Activated CD8-positive, alpha-beta memory T cell treated with anti-CD3 and anti-CD28 coated beads, Interleukin-2, amount 10 ng/mL, durations not matched to agents 7 days and 5 days (primary cell): ENCODE data around the gene AHR. TPM values are rescaled to one million over a fixed set of nuclear protein-coding genes. Genes with fewer than 3 reads are reported as not detected.
"Not testable (repeated sequence)": the region's sequence is repeated elsewhere in the genome, so short reads cannot be mapped to it uniquely, and the experiment has no call there.

Source experiments
- ATAC-seq: fragments of 150-1000 bp; cut with Tn5 transposase; one replicate; pipeline ENCODE4 v1.10.0; 2021; ENCODE audit warnings: moderate library complexity
- CTCF ChIA-PET: fragments of 350-600 bp; sonication (Branson Sonifier 250); formaldehyde crosslinking; loops from one replicate; lab custom pipeline; 2021; ENCODE audit warnings: antibody characterized with exemption; lab: Charles Lee
- DNase-seq: peaks from one replicate; pipeline ENCODE4 v3.0.0-alpha.2; 2020
- H3K27ac Mint-ChIP-seq: one replicate; pipeline ENCODE4 v1.8.0; 2021; ENCODE audit warnings: mild to moderate bottlenecking, mixed read lengths
- H3K27me3 Mint-ChIP-seq: one replicate; pipeline ENCODE4 v1.8.0; 2021; ENCODE audit warnings: mixed read lengths
- H3K36me3 Mint-ChIP-seq: one replicate; pipeline ENCODE4 v1.8.0; 2021; ENCODE audit warnings: mild to moderate bottlenecking, mixed read lengths
- H3K4me1 Mint-ChIP-seq: one replicate; pipeline ENCODE4 v1.8.0; 2021; ENCODE audit warnings: mixed read lengths
- H3K4me3 Mint-ChIP-seq: one replicate; pipeline ENCODE4 v1.8.0; 2021; ENCODE audit warnings: mild to moderate bottlenecking, moderate library complexity, mixed read lengths
- H3K9me3 Mint-ChIP-seq: one replicate; pipeline ENCODE4 v1.8.0; 2022; ENCODE audit warnings: low read depth, mixed read lengths
- total RNA-seq, 2 experiments: library from RNA; stranded (reverse); gene quantifications; one replicate each; pipeline ENCODE4 v1.2.3, GENCODE V29; 2021

Gene AHR
- total RNA-seq, 2 experiments from 2014 or later: 23.8 to 46.3 TPM

- H3K4me1 Mint-ChIP-seq: no peaks in the 10 kb centered on the region
- peaks cover 3% of the 10 kb centered on the region for H3K27me3 Mint-ChIP-seq
- no peak overlapping the region for H3K27ac Mint-ChIP-seq
- H3K36me3 Mint-ChIP-seq: no peaks in the 10 kb centered on the region
- no peaks in the 10 kb centered on the region for H3K9me3 Mint-ChIP-seq
- DNase-seq: no peak
- H3K4me3 Mint-ChIP-seq: no peak overlapping the region
- no peak for ATAC-seq
- CTCF ChIA-PET: no interaction called here
These were observed 82.5 kb downstream of the AHR start for GRCh38 chr7:17380736-17381662.

GRCh38 chr7:17382408-17383354, 84.2 kb downstream of the AHR start:
- not testable (repeated sequence) for ATAC-seq

GRCh38 chr7:17384400-17384799, 85.9 kb downstream of the AHR start:
- no peak overlapping the region for H3K4me3 Mint-ChIP-seq
- H3K9me3 Mint-ChIP-seq: no peaks in the 10 kb centered on the region
- no peak for DNase-seq
- no peaks in the 10 kb centered on the region for H3K36me3 Mint-ChIP-seq
- no peak for ATAC-seq
- no peaks in the 10 kb centered on the region for H3K4me1 Mint-ChIP-seq
- peaks cover 3% of the 10 kb centered on the region for H3K27me3 Mint-ChIP-seq
- no peak overlapping the region for H3K27ac Mint-ChIP-seq
- CTCF ChIA-PET: no interaction called here

More at GRCh38 chr7:17382408-17383354, 84.2 kb downstream of the AHR start:
- H3K4me3 Mint-ChIP-seq, H3K4me1 Mint-ChIP-seq, DNase-seq, H3K36me3 Mint-ChIP-seq, H3K27me3 Mint-ChIP-seq, CTCF ChIA-PET, H3K27ac Mint-ChIP-seq, H3K9me3 Mint-ChIP-seq: not testable (repeated sequence)

- ATAC-seq (no peak), DNase-seq (no peak)
- Mint-ChIP-seq H3K27me3 (no peaks in the 10 kb centered on the region), H3K4me3 (no peak overlapping the region), H3K36me3 (no peaks in the 10 kb centered on the region), H3K27ac (no peak overlapping the region), H3K9me3 (no peaks in the 10 kb centered on the region), H3K4me1 (no peaks in the 10 kb centered on the region)
- CTCF ChIA-PET: no interaction called here
These were observed 87.2 kb downstream of the AHR start for GRCh38 chr7:17385612-17386011.

DNA sequence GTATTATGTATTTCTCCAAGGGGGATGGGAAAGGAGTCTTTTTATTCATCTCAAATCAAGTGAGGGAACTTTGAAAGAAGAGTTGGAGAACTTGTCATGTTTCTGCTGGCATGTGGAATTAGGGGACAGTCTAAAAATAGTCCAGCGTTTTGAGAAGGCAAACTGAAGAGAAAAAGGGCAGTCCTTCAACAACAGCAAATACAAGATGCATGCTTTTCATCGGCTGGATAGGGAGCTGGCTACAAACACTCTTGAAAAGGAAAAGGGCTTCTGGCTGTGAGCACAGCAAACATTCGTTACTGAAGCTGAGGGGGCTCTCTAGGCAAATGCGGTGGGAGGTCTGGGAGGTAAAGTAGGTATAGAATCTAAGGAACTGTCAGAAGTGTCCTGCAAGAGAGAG, 91.9 kb downstream of the AHR start:
- no peak overlapping the region for H3K4me3 Mint-ChIP-seq
- H3K4me1 Mint-ChIP-seq: no peaks in the 10 kb centered on the region
- CTCF ChIA-PET: no interaction called here
- ATAC-seq (no peak), DNase-seq (no peak)
- H3K36me3 Mint-ChIP-seq: peaks cover 18% of the 10 kb centered on the region
- no peak overlapping the region for H3K27ac Mint-ChIP-seq
- H3K27me3 Mint-ChIP-seq: no peaks in the 10 kb centered on the region
- peaks cover 13% of the 10 kb centered on the region for H3K9me3 Mint-ChIP-seq

GRCh38 chr7:17391366-17391765, 92.9 kb downstream of the AHR start:
- no peak overlapping the region for H3K27ac Mint-ChIP-seq
- peaks cover 24% of the 10 kb centered on the region for H3K36me3 Mint-ChIP-seq
- no peak overlapping the region for H3K4me3 Mint-ChIP-seq
- no peaks in the 10 kb centered on the region for H3K4me1 Mint-ChIP-seq
- peaks cover 13% of the 10 kb centered on the region for H3K9me3 Mint-ChIP-seq
- H3K27me3 Mint-ChIP-seq: no peaks in the 10 kb centered on the region
- no peak for ATAC-seq
- CTCF ChIA-PET: no interaction called here
- DNase-seq: no peak

DNA sequence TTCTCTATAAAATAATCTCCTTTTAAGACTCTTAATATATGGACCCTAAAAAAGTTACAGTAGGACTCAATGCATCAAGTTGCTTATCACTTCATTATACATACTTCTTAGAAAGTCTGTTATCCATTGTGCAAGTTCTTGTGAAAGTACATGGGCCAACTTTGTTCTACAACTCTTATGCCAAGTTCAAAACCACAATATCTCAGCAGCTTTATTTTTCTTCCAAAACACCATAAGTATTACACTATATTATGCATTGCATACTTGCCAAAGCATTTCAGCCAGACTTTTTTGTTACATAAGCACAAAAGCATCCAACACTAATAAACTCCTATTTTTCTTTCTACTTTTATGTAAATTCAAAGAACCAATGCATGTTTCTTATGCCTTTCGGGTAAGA, 94.4 kb downstream of the AHR start:
- Mint-ChIP-seq H3K36me3 (peaks cover 27% of the 10 kb centered on the region), H3K27ac (no peak overlapping the region), H3K9me3 (peaks cover 19% of the 10 kb centered on the region), H3K4me3 (no peak overlapping the region), H3K4me1 (no peaks in the 10 kb centered on the region), H3K27me3 (peaks cover 5% of the 10 kb centered on the region)
- CTCF ChIA-PET: no interaction called here
- DNase-seq (no peak), ATAC-seq (no peak)

DNA sequence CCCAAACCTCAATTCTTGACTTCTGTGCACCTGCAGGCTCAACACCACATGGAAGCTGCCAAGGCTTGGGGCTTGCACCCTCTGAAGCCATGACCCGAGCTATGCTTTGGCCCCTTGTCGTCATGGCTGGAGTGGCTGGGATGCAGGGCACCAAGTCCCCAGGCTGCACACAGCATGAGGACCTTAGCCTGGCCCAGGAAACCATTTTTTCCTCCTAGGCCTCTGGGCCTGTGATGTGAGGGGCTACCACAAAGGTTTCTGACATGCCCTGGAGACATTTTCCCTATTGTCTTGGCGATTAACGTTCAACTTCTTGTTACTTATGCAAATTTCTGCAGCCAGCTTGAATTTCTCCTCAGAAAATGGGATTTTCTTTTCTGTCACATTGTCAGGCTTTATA, 96.1 kb downstream of the AHR start:
- H3K4me1 Mint-ChIP-seq, ATAC-seq, H3K4me3 Mint-ChIP-seq, DNase-seq, H3K27me3 Mint-ChIP-seq, H3K27ac Mint-ChIP-seq, CTCF ChIA-PET: not testable (repeated sequence)
- H3K9me3 Mint-ChIP-seq: peaks cover 19% of the 10 kb centered on the region
- H3K36me3 Mint-ChIP-seq: peaks cover 34% of the 10 kb centered on the region
